Measurements from ENCODE around the gene MED7. TPM values are rescaled to one million over a fixed set of nuclear protein-coding genes. Genes with fewer than 3 reads are reported as not detected.

MED7 gene
- total and polyA plus RNA-seq, 2 experiments from 2014 or later = 15.8 to 22.2 TPM

DNA sequence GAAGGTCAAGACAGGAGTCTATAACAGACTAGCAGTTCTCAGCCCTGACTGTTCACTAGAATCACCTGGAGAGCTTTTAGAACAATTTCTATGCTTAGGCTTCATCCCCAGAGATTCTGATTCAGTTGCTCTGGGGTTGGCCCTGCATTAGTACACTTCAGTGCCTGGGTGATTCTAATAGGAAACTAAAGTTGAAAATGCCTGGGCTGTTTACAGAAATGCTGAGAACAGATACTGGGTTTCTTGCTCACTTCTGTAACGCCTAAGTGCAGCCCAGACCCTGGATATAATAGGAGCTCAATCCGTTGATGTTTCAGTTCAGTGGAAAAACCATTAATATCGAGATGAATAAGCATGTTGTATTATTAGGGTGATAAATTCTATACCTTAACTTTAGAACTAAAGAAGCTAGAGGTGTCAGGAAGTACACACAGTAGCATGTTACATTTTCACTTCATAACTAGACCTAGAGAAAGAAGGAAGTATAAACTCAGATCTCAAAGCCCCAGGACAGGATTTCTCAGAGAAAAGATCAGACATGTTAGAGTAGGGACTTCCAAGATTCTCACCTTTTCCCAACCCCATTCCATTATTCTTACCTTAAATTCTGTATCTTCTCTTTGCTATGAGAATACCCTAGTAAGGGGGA, 54.2 kb downstream of the MED7 start:
- 36 to 41% methylated on average over 3 of the region's 3 CpGs for WGBS, 2 experiments (ENCODE audit: low coverage in 1 of 2, low lambda C conversion rate in 2 of 2, missing lambda C conversion rate in 2 of 2)

More for the DNA sequence above, 54.2 kb downstream of the MED7 start:
- H3K4me2 ChIP-seq (ENCODE audit: unreplicated experiment) = no peak overlapping the region
- no peaks in the 10 kb centered on the region for H3K9me3 ChIP-seq (ENCODE audit: low read depth)
- no peaks in the 10 kb centered on the region for H3K4me1 ChIP-seq (ENCODE audit: insufficient read depth)
- no peaks in the 10 kb centered on the region for H3K79me2 ChIP-seq (ENCODE audit: insufficient read depth)
- no peak overlapping the region for H3K27ac ChIP-seq
- H3K9me2 ChIP-seq (ENCODE audit: insufficient read depth) = no peaks in the 10 kb centered on the region
- H3F3A ChIP-seq (ENCODE audit: insufficient read depth) = no peaks in the 10 kb centered on the region
- TF ChIP-seq EZH2 (IDR thresholded peaks at IDR 0.05; ENCODE audit: insufficient read depth, poor library complexity, severe bottlenecking) (no peak), EZH2phosphoT487 (IDR thresholded peaks at IDR 0.05; ENCODE audit: insufficient read depth, low read depth) (no peak)
- H3K9ac ChIP-seq = no peak overlapping the region
- no peak for DNase-seq
- H3K36me3 ChIP-seq (ENCODE audit: low read depth) = no peaks in the 10 kb centered on the region
- no peak overlapping the region for H2AFZ ChIP-seq
- no peak overlapping the region for H3K4me3 ChIP-seq
- 0 out of 2 replicates have a peak, but pooled peaks cover 6% of the 10 kb centered on the region for H3K27me3 ChIP-seq (replicated peaks; ENCODE audit: insufficient read depth)
- H4K20me1 ChIP-seq (ENCODE audit: insufficient read depth) = no peaks in the 10 kb centered on the region
- in situ Hi-C loops (cut with MboI) = no loop called here

Other genes starting within 250 kb of the MED7 start
- gene TIMD4, start 179.6 kb downstream of the MED7 start, total RNA-seq (2014; rRNA removed; shearing (Covaris generic)) = not detected in 2 replicates
- not detected in 2 replicates for gene TIMD4, start 179.6 kb downstream of the MED7 start, polyA plus RNA-seq (2016; fragmentation: Nextera tagmentation; extraction: Ambion mirVana)
- gene HAVCR1, start 83.7 kb downstream of the MED7 start, total RNA-seq (2014; rRNA removed; shearing (Covaris generic)) = not detected in 2 replicates
- not detected in 2 replicates for gene HAVCR1, start 83.7 kb downstream of the MED7 start, polyA plus RNA-seq (2016; fragmentation: Nextera tagmentation; extraction: Ambion mirVana)
- not detected in 2 replicates for gene HAVCR2, start 33.8 kb downstream of the MED7 start, total RNA-seq (2014; rRNA removed; shearing (Covaris generic))
- gene HAVCR2, start 33.8 kb downstream of the MED7 start, polyA plus RNA-seq (2016; fragmentation: Nextera tagmentation; extraction: Ambion mirVana) = not detected in 2 replicates
- not detected in 2 replicates for gene GARIN3, start 23.4 kb upstream of the MED7 start, total RNA-seq (2014; rRNA removed; shearing (Covaris generic))
- not detected in 2 replicates for gene GARIN3, start 23.4 kb upstream of the MED7 start, polyA plus RNA-seq (2016; fragmentation: Nextera tagmentation; extraction: Ambion mirVana)
- gene ITK, start 38.0 kb upstream of the MED7 start, total RNA-seq (2014; rRNA removed; shearing (Covaris generic)) = 0.11 TPM in 1 of 2 replicates, not detected in the other
- gene ITK, start 38.0 kb upstream of the MED7 start, polyA plus RNA-seq (2016; fragmentation: Nextera tagmentation; extraction: Ambion mirVana) = 0.04 TPM in 1 of 2 replicates, not detected in the other
- gene CYFIP2, start 123.3 kb upstream of the MED7 start, total RNA-seq (2014; rRNA removed; shearing (Covaris generic)) = 1.8 and 5.9 TPM in 2 replicates
- gene CYFIP2, start 123.3 kb upstream of the MED7 start, polyA plus RNA-seq (2016; fragmentation: Nextera tagmentation; extraction: Ambion mirVana) = 2.2 and 3.0 TPM in 2 replicates

All from GM23248 (cell line).